ENCODE measurements around the gene TPK1.

Gene TPK1

GRCh38 chr7:144720149-144720548 is 115.7 kb downstream of the TPK1 start:
- Histone ChIP-seq H3K36me3 (ENCODE audit: control insufficient read depth, insufficient read depth, low read length) (no peaks in the 10 kb centered on the region), H3K27me3 (replicated peaks; ENCODE audit: control insufficient read depth, insufficient read depth, low read length) (no peaks in the 10 kb centered on the region), H3K4me3 (replicated peaks; ENCODE audit: low read depth, low read length) (no peak overlapping the region)
- no peak for TF ChIP-seq CTCF (IDR thresholded peaks at IDR 0.05; ENCODE audit: insufficient read depth, low read length, poor library complexity, severe bottlenecking)
- no peak for DNase-seq (ENCODE audit: extremely low read depth, insufficient read length)

- H3K4me3 ChIP-seq (replicated peaks; ENCODE audit: low read depth, low read length), result no peak overlapping the region
- no peaks in the 10 kb centered on the region for H3K36me3 ChIP-seq (ENCODE audit: control insufficient read depth, insufficient read depth, low read length)
- no peaks in the 10 kb centered on the region for H3K27me3 ChIP-seq (replicated peaks; ENCODE audit: control insufficient read depth, insufficient read depth, low read length)
- DNase-seq (ENCODE audit: extremely low read depth, insufficient read length), result no peak
- TF ChIP-seq CTCF (IDR thresholded peaks at IDR 0.05; ENCODE audit: insufficient read depth, low read length, poor library complexity, severe bottlenecking), result no peak
Measured at GRCh38 chr7:144717720-144718119, 118.1 kb downstream of the TPK1 start.

GRCh38 chr7:144713850-144714249 is 122.0 kb downstream of the TPK1 start:
- no peak overlapping the region for H3K4me3 ChIP-seq (replicated peaks; ENCODE audit: low read depth, low read length)
- TF ChIP-seq CTCF (IDR thresholded peaks at IDR 0.05; ENCODE audit: insufficient read depth, low read length, poor library complexity, severe bottlenecking), result no peak
- no peak for DNase-seq (ENCODE audit: extremely low read depth, insufficient read length)

GRCh38 chr7:144710791-144711190 is 125.1 kb downstream of the TPK1 start:
- H3K36me3 ChIP-seq (ENCODE audit: control insufficient read depth, insufficient read depth, low read length), result no peaks in the 10 kb centered on the region
- TF ChIP-seq CTCF (IDR thresholded peaks at IDR 0.05; ENCODE audit: insufficient read depth, low read length, poor library complexity, severe bottlenecking), result no peak
- no peaks in the 10 kb centered on the region for H3K27me3 ChIP-seq (replicated peaks; ENCODE audit: control insufficient read depth, insufficient read depth, low read length)
- DNase-seq (ENCODE audit: extremely low read depth, insufficient read length), result no peak
- H3K4me3 ChIP-seq (replicated peaks; ENCODE audit: low read depth, low read length), result no peak overlapping the region

More at GRCh38 chr7:144713850-144714249, 122.0 kb downstream of the TPK1 start:
- Histone ChIP-seq H3K27me3 (replicated peaks; ENCODE audit: control insufficient read depth, insufficient read depth, low read length) (no peaks in the 10 kb centered on the region), H3K36me3 (ENCODE audit: control insufficient read depth, insufficient read depth, low read length) (no peaks in the 10 kb centered on the region)

GRCh38 chr7:144709066-144709465 is 126.8 kb downstream of the TPK1 start:
- Histone ChIP-seq H3K4me3 (replicated peaks; ENCODE audit: low read depth, low read length) (no peak overlapping the region), H3K36me3 (ENCODE audit: control insufficient read depth, insufficient read depth, low read length) (no peaks in the 10 kb centered on the region), H3K27me3 (replicated peaks; ENCODE audit: control insufficient read depth, insufficient read depth, low read length) (no peaks in the 10 kb centered on the region)
- DNase-seq (ENCODE audit: extremely low read depth, insufficient read length), result no peak
- TF ChIP-seq CTCF (IDR thresholded peaks at IDR 0.05; ENCODE audit: insufficient read depth, low read length, poor library complexity, severe bottlenecking), result no peak

- TF ChIP-seq CTCF (IDR thresholded peaks at IDR 0.05; ENCODE audit: insufficient read depth, low read length, poor library complexity, severe bottlenecking), result no peak
Measured at GRCh38 chr7:144691240-144691639, 144.6 kb downstream of the TPK1 start.

More at GRCh38 chr7:144691240-144691639, 144.6 kb downstream of the TPK1 start:
- no peaks in the 10 kb centered on the region for H3K27me3 ChIP-seq (replicated peaks; ENCODE audit: control insufficient read depth, insufficient read depth, low read length)
- no peaks in the 10 kb centered on the region for H3K36me3 ChIP-seq (ENCODE audit: control insufficient read depth, insufficient read depth, low read length)
- DNase-seq (ENCODE audit: extremely low read depth, insufficient read length), result no peak
- H3K4me3 ChIP-seq (replicated peaks; ENCODE audit: low read depth, low read length), result no peak overlapping the region
